ENCODE data around the gene ARHGEF26.

The ARHGEF26 gene

DNA sequence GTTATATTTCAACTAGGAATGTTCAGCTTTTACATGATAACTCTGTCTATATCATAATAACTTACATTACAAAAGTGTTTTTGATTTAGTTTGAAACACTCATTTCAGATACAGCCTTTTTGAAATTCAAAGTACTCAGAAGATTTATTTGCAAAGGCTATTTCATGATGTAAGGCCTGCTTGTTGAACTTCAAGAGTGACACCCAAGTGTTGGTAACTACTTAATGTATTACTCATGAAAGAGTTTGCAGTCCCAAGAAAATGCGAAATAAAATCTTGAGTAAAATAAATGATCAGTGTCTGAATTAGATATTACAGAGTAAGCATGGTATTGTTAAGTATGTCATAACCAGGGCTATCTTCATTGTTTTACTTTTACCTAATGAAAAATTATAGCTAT, 35.3 kb downstream of the ARHGEF26 start:
- H3K36me3 Mint-ChIP-seq (ENCODE audit: low read depth) = no peaks in the 10 kb centered on the region

DNA sequence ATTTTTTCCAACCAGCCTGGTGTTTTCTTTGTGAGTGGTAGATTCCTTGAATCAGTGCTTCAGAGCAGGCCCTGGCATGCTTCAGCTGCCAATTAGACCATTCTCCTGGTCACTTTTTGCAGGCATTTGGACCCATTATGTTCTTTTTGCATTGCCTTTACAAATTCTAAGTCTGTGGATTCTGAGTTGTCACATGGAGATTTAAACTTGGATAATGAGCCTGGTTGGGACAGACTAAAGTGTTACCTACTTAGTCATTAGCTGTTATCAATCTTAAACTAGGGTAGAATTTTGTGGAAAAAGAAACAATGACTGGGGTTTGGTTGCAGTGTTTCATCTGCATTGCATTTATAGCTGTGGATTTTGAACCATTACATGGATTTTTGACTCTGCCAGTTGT, 40.6 kb downstream of the ARHGEF26 start:
- Mint-ChIP-seq H3K4me3 (no peak overlapping the region), H3K4me1 (ENCODE audit: low read depth) (no peaks in the 10 kb centered on the region), H3K27ac (no peak overlapping the region), H3K9me3 (no peaks in the 10 kb centered on the region), H3K27me3 (peaks cover 27% of the 10 kb centered on the region), H3K36me3 (ENCODE audit: low read depth) (no peaks in the 10 kb centered on the region)
- no peak for DNase-seq

More for the DNA sequence above, 35.3 kb downstream of the ARHGEF26 start:
- H3K27me3 Mint-ChIP-seq = peaks cover 20% of the 10 kb centered on the region
- DNase-seq = no peak
- no peak overlapping the region for H3K4me3 Mint-ChIP-seq
- no peaks in the 10 kb centered on the region for H3K4me1 Mint-ChIP-seq (ENCODE audit: low read depth)
- no peak overlapping the region for H3K27ac Mint-ChIP-seq
- no peaks in the 10 kb centered on the region for H3K9me3 Mint-ChIP-seq

DNA sequence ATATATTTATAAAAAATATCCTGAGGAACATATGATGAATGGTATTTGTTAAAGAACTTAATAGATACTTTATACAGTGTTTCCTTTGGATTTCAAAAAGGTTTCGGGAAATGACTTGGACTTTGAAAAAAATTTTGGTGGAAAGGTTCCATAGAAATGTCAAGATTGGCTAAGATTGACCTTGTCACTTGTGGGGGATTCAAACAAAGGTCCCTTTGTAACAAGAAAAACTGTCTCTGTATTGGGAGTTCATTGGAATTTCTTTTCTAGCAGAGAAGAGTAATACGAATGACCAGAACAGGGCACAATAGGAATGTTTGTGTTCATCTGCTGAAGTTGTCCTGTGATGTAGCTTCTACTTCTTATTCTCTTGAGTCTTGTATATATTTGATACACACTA, 43.2 kb downstream of the ARHGEF26 start:
- DNase-seq = no peak
- no peaks in the 10 kb centered on the region for H3K4me1 Mint-ChIP-seq (ENCODE audit: low read depth)
- H3K27me3 Mint-ChIP-seq = peaks cover 30% of the 10 kb centered on the region
- H3K4me3 Mint-ChIP-seq = no peak overlapping the region
- H3K36me3 Mint-ChIP-seq (ENCODE audit: low read depth) = no peaks in the 10 kb centered on the region
- H3K9me3 Mint-ChIP-seq = no peaks in the 10 kb centered on the region
- no peak overlapping the region for H3K27ac Mint-ChIP-seq

DNA sequence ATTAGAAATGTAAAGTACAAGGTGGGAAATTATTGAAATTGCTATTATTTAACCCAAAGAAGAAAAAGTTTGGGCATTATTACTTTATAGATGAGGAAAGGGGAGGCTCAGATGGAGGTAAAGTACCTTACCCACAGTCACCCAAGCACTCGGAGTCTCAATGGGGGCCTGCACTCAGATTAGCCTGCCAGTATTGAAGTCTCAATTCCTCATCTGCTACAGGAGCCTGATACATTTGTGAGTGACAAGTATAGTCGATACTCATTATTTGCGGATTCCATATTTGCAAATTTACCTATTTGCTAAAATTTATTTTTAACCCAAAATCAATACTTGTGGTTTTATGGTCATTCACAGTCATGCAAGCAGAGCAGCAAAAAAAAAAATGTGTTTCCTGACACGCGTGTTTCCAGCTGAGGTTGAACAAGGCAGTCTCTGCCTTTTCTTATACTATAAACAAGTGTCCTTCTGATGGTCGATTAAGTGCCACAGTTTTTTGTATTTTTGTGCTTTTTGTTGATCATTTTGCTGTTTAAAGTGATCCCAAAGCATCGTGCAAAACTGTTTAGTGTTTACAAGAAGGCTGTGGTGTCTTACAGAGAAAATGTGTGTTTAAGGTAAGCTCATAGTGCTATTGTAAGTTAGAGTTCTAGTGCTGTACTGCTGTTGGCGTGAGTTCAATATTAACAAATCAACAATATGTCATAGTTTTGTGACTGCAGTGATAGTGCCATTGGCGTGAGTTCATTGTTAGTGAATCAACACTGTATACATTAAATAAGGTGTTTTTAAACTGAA, 48.0 kb downstream of the ARHGEF26 start:
- Mint-ChIP-seq H3K36me3 (ENCODE audit: low read depth) (no peaks in the 10 kb centered on the region), H3K4me1 (ENCODE audit: low read depth) (no peaks in the 10 kb centered on the region), H3K4me3 (no peak overlapping the region), H3K9me3 (no peaks in the 10 kb centered on the region), H3K27ac (no peak overlapping the region), H3K27me3 (peaks cover 27% of the 10 kb centered on the region)
- no peak for DNase-seq

DNA sequence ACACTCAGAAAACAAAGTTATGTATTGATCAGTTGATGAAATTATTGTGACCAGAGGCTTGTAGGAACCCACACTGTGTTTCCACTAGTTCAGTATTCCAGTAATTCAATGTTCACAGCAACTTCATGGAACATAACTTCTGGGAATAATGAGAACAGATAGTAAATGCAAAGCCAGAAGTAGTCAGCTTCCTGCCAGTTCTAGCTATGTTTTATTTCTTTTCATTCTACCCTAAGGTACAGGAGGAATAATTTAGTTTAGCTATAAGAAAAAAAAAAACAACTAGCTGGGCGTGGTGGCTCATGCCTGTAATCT, 48.6 kb downstream of the ARHGEF26 start:
- Mint-ChIP-seq H3K9me3 (no peaks in the 10 kb centered on the region), H3K4me1 (ENCODE audit: low read depth) (no peaks in the 10 kb centered on the region), H3K27me3 (peaks cover 23% of the 10 kb centered on the region), H3K4me3 (no peak overlapping the region), H3K36me3 (ENCODE audit: low read depth) (no peaks in the 10 kb centered on the region), H3K27ac (no peak overlapping the region)
- DNase-seq = no peak

DNA sequence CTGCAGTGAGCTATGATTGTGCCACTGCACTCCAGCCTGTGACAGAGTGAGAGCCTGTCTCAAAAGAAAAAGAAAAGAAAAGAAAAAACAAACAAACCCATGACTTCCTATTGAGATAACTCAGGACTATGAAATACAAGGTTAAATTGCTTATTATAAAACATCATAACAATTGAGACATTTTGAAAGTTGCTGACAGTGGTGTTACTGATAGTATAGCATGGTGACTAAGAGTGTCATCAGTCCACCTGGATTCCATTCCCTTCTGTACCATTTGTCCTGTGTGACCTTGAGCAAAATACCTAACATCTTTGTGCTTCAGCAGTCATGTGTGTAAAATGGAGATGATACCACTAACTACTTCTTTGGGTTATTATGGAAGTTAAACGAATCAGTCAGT, 49.1 kb downstream of the ARHGEF26 start:
- H3K9me3 Mint-ChIP-seq = no peaks in the 10 kb centered on the region
- H3K27me3 Mint-ChIP-seq = peaks cover 23% of the 10 kb centered on the region
- H3K4me3 Mint-ChIP-seq = no peak overlapping the region
- DNase-seq = no peak
- no peak overlapping the region for H3K27ac Mint-ChIP-seq
- H3K36me3 Mint-ChIP-seq (ENCODE audit: low read depth) = no peaks in the 10 kb centered on the region
- no peaks in the 10 kb centered on the region for H3K4me1 Mint-ChIP-seq (ENCODE audit: low read depth)

DNA sequence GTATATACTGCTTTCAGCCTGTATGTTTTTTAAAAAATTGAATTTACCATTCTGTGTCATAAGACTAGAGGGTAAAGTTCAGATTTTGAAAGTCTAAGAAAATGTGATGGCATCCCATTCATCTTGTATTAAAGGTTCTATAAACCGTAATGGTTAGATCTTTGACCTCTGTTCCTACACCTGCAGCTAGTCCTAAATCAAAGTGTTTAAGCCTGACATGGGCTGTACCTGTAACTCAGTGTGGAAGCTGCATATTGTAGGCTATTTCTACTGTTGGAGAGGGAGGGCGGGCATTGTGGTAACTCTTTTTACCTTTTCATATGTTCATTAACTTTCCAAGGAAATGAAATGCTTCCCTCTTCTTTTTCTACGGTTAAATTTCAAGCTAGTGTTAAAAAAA, 53.9 kb downstream of the ARHGEF26 start:
- H3K4me1 Mint-ChIP-seq (ENCODE audit: low read depth) = no peaks in the 10 kb centered on the region
- no peak overlapping the region for H3K27ac Mint-ChIP-seq
- DNase-seq = no peak
- no peak overlapping the region for H3K4me3 Mint-ChIP-seq
- H3K27me3 Mint-ChIP-seq = peaks cover 3% of the 10 kb centered on the region
- H3K9me3 Mint-ChIP-seq = no peaks in the 10 kb centered on the region
- H3K36me3 Mint-ChIP-seq (ENCODE audit: low read depth) = no peaks in the 10 kb centered on the region

DNA sequence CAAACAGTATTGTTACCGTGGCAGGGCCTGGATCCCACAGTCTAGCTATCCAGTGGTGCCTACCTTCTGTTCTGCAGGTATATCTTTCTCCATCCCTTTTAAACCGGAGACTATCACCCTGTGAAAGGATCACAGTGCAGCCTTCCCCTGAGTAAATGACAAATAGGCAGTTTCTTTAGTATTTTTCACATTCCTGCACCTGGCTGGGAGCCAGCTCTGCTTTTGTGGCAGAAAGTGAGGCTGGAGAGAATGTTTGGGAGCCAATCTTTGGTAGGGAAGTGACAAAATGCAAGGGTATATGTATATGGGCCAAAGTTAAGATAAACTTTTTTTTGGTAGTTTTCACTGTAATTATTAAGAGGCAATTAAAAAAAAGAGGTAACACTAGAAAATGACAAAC, 54.8 kb downstream of the ARHGEF26 start:
- no peak for DNase-seq
- H3K27me3 Mint-ChIP-seq = peaks cover 3% of the 10 kb centered on the region
- no peak overlapping the region for H3K4me3 Mint-ChIP-seq
- no peak overlapping the region for H3K27ac Mint-ChIP-seq
- no peaks in the 10 kb centered on the region for H3K36me3 Mint-ChIP-seq (ENCODE audit: low read depth)
- H3K4me1 Mint-ChIP-seq (ENCODE audit: low read depth) = no peaks in the 10 kb centered on the region
- H3K9me3 Mint-ChIP-seq = no peaks in the 10 kb centered on the region

DNA sequence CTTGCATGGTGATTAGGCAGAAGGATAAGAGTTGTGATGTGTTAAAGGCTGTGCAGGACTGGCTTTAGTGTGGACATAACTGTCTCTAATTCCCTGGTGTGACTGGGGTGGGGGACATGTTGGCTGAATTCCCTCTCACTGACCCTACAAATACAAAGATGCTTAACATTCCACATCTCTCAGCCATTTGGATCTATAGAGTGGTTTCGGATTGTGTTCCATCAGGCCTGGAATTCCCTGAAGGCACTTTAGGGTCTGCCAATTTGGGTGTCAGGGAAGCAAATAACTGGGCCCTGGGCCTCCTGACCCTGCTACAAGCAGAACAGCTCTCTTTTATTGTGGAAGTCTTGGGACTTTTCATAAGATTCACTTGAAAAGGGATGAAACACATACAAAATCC, 56.2 kb downstream of the ARHGEF26 start:
- H3K27ac Mint-ChIP-seq = no peak overlapping the region
- H3K4me3 Mint-ChIP-seq = no peak overlapping the region
- H3K4me1 Mint-ChIP-seq (ENCODE audit: low read depth) = no peaks in the 10 kb centered on the region
- peaks cover 3% of the 10 kb centered on the region for H3K27me3 Mint-ChIP-seq
- H3K36me3 Mint-ChIP-seq (ENCODE audit: low read depth) = no peaks in the 10 kb centered on the region
- DNase-seq = no peak
- no peaks in the 10 kb centered on the region for H3K9me3 Mint-ChIP-seq

DNA sequence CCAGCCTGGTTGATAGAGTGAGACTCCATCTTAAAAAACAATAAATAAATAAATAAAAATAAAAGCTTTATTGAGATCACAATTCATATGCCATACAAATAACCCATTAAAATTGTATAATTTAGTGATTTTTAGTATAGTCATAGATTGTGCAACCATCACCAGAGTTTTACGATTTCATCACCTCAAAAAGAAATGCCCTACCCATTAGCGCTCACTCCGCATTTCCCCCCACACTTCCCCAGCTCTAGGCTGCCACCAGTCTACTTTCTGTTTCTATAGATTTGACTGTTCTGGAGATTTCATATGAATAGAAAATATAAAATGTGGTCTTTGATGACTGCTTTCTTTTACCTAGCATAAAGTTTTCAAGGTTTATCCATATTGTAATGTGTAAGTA, 57.0 kb downstream of the ARHGEF26 start:
- Mint-ChIP-seq H3K4me1 (ENCODE audit: low read depth) (no peaks in the 10 kb centered on the region), H3K36me3 (ENCODE audit: low read depth) (no peaks in the 10 kb centered on the region), H3K9me3 (no peaks in the 10 kb centered on the region), H3K27ac (no peak overlapping the region), H3K4me3 (no peak overlapping the region), H3K27me3 (peaks cover 3% of the 10 kb centered on the region)
- no peak for DNase-seq

DNA sequence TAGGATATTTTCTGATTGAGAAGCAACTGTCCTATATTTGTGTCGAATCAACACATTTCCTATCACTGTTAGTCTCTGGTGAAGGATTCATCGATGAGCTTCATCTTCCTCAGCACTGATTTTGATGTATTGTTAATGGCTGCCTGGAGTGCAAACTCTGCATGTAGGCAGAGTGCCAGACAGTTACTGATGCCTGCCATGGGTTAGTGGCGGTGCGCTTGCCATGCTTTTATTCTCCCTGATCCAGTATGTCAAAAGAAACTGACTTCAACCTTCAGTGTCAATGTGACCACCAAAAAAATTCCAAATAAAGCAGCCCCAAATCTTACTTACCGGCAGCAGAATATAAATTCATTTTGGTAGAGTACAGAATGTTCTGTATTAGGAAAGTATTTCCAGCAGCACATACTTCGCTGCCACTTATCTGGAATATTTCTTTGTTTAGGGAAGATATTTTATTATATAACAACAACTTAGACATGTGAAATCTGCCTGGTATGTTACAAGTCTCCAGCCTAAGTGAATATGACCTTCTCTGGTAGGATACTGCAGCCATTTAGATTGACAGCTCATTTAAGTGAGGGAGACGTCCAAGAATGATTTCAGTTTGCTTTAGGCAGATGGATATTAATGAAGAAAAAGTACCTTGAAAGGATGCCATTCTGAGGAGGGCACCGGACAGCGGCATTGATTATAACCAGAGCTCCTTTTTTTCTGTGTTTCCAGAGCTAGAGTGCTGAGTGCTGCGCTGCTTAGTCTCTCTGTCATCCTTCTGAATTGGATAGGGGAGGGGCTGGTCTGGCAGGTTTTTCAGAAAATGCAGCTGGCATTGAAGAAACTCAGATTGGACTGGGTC, 59.9 kb downstream of the ARHGEF26 start:
- no peak for DNase-seq
- Mint-ChIP-seq H3K27ac (no peak overlapping the region), H3K9me3 (no peaks in the 10 kb centered on the region), H3K4me3 (no peak overlapping the region), H3K27me3 (peaks cover 8% of the 10 kb centered on the region), H3K36me3 (ENCODE audit: low read depth) (no peaks in the 10 kb centered on the region), H3K4me1 (ENCODE audit: low read depth) (no peaks in the 10 kb centered on the region)

DNA sequence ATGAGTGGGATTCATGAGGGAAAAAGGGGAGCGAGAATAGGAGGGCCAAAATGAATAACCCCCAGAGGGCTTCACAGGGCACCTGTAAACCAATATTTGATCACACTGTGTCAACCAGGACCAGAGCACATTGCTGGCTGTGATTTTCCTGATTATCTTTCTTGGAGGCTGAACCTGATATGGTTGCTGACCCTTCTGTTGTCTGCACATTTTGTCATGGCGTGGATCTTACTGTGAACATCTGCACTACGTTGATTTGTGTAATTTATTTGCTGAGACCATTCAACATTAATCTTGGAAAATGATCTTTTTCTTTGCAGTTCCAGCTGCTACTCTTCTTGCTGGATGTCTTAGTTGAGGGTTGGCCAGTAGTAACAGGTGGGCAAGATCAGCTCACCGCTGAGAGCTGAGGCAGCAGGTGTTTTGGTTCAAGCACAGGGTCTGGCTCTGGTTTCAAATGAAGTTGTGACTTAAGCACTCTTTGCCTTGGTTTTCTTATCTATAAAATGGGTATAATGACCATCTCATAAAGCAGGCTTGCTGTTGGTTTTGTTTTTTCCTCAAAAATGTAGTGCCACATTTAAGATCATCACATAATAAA, 61.2 kb downstream of the ARHGEF26 start:
- no peak for DNase-seq
- Mint-ChIP-seq H3K36me3 (ENCODE audit: low read depth) (no peaks in the 10 kb centered on the region), H3K4me1 (ENCODE audit: low read depth) (no peaks in the 10 kb centered on the region), H3K9me3 (no peaks in the 10 kb centered on the region), H3K27ac (no peak overlapping the region), H3K4me3 (no peak overlapping the region), H3K27me3 (peaks cover 5% of the 10 kb centered on the region)

DNA sequence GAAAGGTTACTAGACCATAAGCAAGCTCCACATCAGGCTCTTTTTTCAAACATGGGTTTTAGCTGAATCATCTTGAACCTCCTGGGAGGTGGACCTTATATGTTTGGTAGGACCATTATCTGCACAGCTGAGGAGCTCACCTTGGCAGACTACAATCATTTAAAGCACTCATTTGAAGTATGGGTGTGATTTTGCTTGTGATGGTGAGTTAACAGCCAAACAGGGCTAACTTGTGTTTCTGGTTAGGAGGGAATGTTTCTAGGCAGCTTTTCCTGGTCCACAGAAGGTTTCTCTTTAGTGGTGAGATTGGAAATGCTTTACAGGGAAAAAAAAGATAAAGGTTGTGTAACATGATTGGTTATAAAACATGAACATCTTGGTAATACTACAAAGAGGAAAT, 61.8 kb downstream of the ARHGEF26 start:
- H3K4me1 Mint-ChIP-seq (ENCODE audit: low read depth) = no peaks in the 10 kb centered on the region
- no peak overlapping the region for H3K4me3 Mint-ChIP-seq
- H3K36me3 Mint-ChIP-seq (ENCODE audit: low read depth) = no peaks in the 10 kb centered on the region
- no peak for DNase-seq
- peaks cover 8% of the 10 kb centered on the region for H3K27me3 Mint-ChIP-seq
- H3K9me3 Mint-ChIP-seq = no peaks in the 10 kb centered on the region
- no peak overlapping the region for H3K27ac Mint-ChIP-seq

DNA sequence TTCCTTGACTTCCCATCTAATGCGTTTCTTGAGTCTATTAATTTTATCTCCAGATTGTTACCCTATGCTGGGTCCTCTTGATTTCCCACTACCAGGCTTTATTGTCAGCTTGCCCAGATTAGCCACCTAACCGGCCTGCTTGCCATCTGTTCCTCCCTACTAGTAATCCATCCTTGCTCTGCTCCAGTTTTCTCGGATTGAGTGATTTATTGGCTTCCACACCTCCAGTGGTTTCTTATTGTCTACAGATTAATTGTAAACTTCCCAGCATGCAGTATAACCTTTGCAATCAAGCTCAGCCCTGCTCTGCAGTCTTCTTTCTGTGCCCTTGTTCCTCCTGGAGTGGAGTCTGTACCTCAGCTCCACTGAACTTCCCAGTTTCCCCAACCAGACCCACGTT, 63.4 kb downstream of the ARHGEF26 start:
- Mint-ChIP-seq H3K9me3 (no peaks in the 10 kb centered on the region), H3K36me3 (ENCODE audit: low read depth) (no peaks in the 10 kb centered on the region), H3K27ac (no peak overlapping the region), H3K4me1 (ENCODE audit: low read depth) (no peaks in the 10 kb centered on the region), H3K4me3 (no peak overlapping the region), H3K27me3 (peaks cover 8% of the 10 kb centered on the region)
- DNase-seq = no peak

DNA sequence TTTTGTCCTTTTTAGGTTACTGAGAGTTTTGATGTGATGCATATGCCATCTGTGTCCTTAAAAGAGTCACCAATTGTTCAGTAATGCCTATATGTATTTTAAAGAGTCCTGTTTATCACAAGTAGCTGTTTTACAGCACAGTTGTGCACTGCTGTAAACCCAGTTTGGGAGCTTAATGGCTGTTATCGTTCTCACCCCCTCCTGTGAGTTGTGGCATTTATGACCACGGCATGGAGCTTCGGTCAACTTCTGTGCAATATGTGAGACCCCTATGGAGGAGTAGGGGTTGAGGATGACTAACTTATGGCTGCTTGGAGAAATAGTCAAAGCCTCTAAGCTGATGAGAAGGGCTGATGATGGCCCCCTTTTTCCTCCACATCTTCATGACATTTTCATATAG, 67.2 kb downstream of the ARHGEF26 start:
- Mint-ChIP-seq H3K9me3 (no peaks in the 10 kb centered on the region), H3K4me3 (no peak overlapping the region)
- no peak for DNase-seq

More for the DNA sequence above, 67.2 kb downstream of the ARHGEF26 start:
- H3K4me1 Mint-ChIP-seq (ENCODE audit: low read depth) = no peaks in the 10 kb centered on the region
- no peaks in the 10 kb centered on the region for H3K36me3 Mint-ChIP-seq (ENCODE audit: low read depth)
- H3K27me3 Mint-ChIP-seq = peaks cover 14% of the 10 kb centered on the region
- H3K27ac Mint-ChIP-seq = no peak overlapping the region
